Ishikawa (cell line): ENCODE results near the gene SCEL.

Source experiments
- CEBPB ChIP-seq: IDR thresholded peaks from 2 replicates; pipeline ENCODE4 v1.6.1; 2012
- CREB1 ChIP-seq: IDR thresholded peaks from 2 replicates; pipeline ENCODE4 v1.6.1; 2012; ENCODE audit warnings: low read depth
- EGR1 ChIP-seq: IDR thresholded peaks from 2 replicates; pipeline ENCODE4 v1.6.1; 2012
- EP300 ChIP-seq: IDR thresholded peaks from 2 replicates; pipeline ENCODE4 v1.6.1; 2012; ENCODE audit warnings: borderline replicate concordance
- FOXM1 ChIP-seq: IDR thresholded peaks from 2 replicates; pipeline ENCODE4 v1.6.1; 2012; ENCODE audit warnings: low read depth, borderline replicate concordance
- MAX ChIP-seq: IDR thresholded peaks from 2 replicates; pipeline ENCODE4 v1.6.1; 2012
- NFIC ChIP-seq: IDR thresholded peaks from 2 replicates; pipeline ENCODE4 v1.6.1; 2012
- RAD21 ChIP-seq: IDR thresholded peaks from 2 replicates; pipeline ENCODE4 v1.6.1; 2012; ENCODE audit warnings: low read depth
- REST ChIP-seq: IDR thresholded peaks from 2 replicates; pipeline ENCODE4 v1.6.1; 2012; ENCODE audit warnings: low read depth, mild to moderate bottlenecking
- TAF1 ChIP-seq: IDR thresholded peaks from 2 replicates; pipeline ENCODE4 v1.6.1; 2012; ENCODE audit warnings: low read depth, mild to moderate bottlenecking
- TCF12 ChIP-seq: IDR thresholded peaks from 2 replicates; pipeline ENCODE4 v1.6.1; 2012; ENCODE audit warnings: low read depth
- TEAD4 ChIP-seq: IDR thresholded peaks from 2 replicates; pipeline ENCODE4 v1.6.1; 2012
- YY1 ChIP-seq: IDR thresholded peaks from 2 replicates; pipeline ENCODE4 v1.6.1; 2012; ENCODE audit warnings: low read depth
- ZBTB7A ChIP-seq: IDR thresholded peaks from 2 replicates; pipeline ENCODE4 v1.6.1; 2012; ENCODE audit warnings: low read depth

GRCh38 chr13:77515785-77516184 lies 19.7 kb upstream of the SCEL start:
- TF ChIP-seq EP300 (no peak), TAF1 (no peak), TCF12 (no peak), YY1 (no peak), ZBTB7A (no peak), MAX (no peak), REST (no peak), RAD21 (no peak), TEAD4 (no peak), CEBPB (no peak), FOXM1 (no peak), EGR1 (no peak), NFIC (no peak), CREB1 (no peak)
